Ovary (tissue), 9 donors: Measurements from ENCODE around the gene SOAT2. TPM values are rescaled to one million over a fixed set of nuclear protein-coding genes. Genes with fewer than 3 reads are reported as not detected.

ENCODE experiments used
- DNase-seq, 5 donors: peaks; one replicate each; pipeline ENCODE4 v3.0.0-alpha.2; 2019 to 2020
- H3K27ac ChIP-seq, 2 donors: fragments of 200-600 bp; one replicate each; pipeline versions ENCODE4 v1.5.1 to v1.8.0; 2019 to 2022
- H3K27me3 ChIP-seq: fragments of 200-600 bp; one replicate; pipeline ENCODE4 v1.8.0; 2022
- H3K36me3 ChIP-seq: fragments of 200-600 bp; sonication (generic); one replicate; pipeline ENCODE4 v1.5.1; 2019
- H3K4me1 ChIP-seq: one replicate; pipeline ENCODE4 v1.8.1; 2013; ENCODE audit warnings: mild to moderate bottlenecking, moderate library complexity; ENCODE audit not compliant: insufficient read depth
- H3K4me3 ChIP-seq: fragments of 200-600 bp; sonication (generic); one replicate; pipeline ENCODE4 v1.5.1; 2017
- H3K9me3 ChIP-seq, 2 donors: fragments of 200-600 bp in 1 of 2; sonication (generic) in 1 of 2; one replicate each; pipeline versions ENCODE4 v1.5.1 to v1.8.1; 2013 to 2019; ENCODE audit warnings: mild to moderate bottlenecking in 1 of 2, moderate library complexity in 1 of 2
- EP300 ChIP-seq: sonication (generic); formaldehyde crosslinking; IDR thresholded peaks from one replicate; pipeline ENCODE4 v1.6.1; 2017; ENCODE audit warnings: antibody characterized with exemption
- POLR2A ChIP-seq: fragments of 450-650 bp; IDR thresholded peaks from one replicate; pipeline ENCODE4 v1.6.1; 2017; ENCODE audit warnings: antibody characterized with exemption, mild to moderate bottlenecking, moderate library complexity
- WGBS, 3 donors: extraction: QIAGEN DNeasy Blood & Tissue Kit in 1 of 3; methylation state at CpG; one replicate each; pipeline versions ENCODE4 v1.1.5 to v1.1.7; 2013 to 2017; 5-methylcytosine and 5-hydroxymethylcytosine counted together
- intact Hi-C, 4 donors: fragments of 100-400 bp; cut with DNase I; formaldehyde crosslinking; loops; one replicate each; pipeline versions ENCODE4 v1.11.0 to v1.15.1; 2022 to 2023
- polyA plus RNA-seq, 2 donors: library from polyadenylated mRNA; stranded (reverse); fragments of 200-250 nt in 1 of 2; fragments of 350-450 nt in 1 of 2; fragmentation: Illumina TruSeq in 1 of 2; extraction: RNeasy Lipid Tissue Mini Kit (QIAGEN cat#74804) in 1 of 2; gene quantifications; one replicate each; pipeline ENCODE4 v1.2.3, GENCODE V29; 2013 to 2014
- total RNA-seq, 7 donors: library from RNA; depleted of rRNA in 2 of 7; stranded (reverse); fragments of >200 nt in 2 of 7; fragmentation: NEBNext Ultra II Directional in 3 of 7; extraction: Animal tissue kit (Norgen Biotek cat#: 25700) in 3 of 7; gene quantifications; one replicate each; pipeline versions ENCODE4 v1.1.0 to v1.2.4, GENCODE V29; 2016 to 2023
- TF ChIP-seq, protein P1 (sequence below), 3 donors: fragments of 450-650 bp in 2 of 3; fragments of 200-600 bp in 1 of 3; IDR thresholded peaks; one replicate each; pipeline versions ENCODE4 v1.5.1 to v1.8.0; 2016 to 2022; ENCODE audit warnings: antibody characterized with exemption in 3 of 3, mild to moderate bottlenecking in 1 of 3
- donor health status: DM: no; HTN: no; CAD: no; lungs with moderate emphysema.
- donor health status: DM: no; HTN: no; CAD: no.
- donor health status: Bipolar disorder and iron deficiency.
- donor health status: DM: yes; HTN: yes; CAD: no.
- donor health status: DM: no; HTN: no; CAD: no.
- donor health status: DM: yes; HTN: yes; CAD: no.

Gene SOAT2
- total and polyA plus RNA-seq, 9 donors: 0.07 to 0.72 (median 0.28) TPM; not detected in 4

DNA sequence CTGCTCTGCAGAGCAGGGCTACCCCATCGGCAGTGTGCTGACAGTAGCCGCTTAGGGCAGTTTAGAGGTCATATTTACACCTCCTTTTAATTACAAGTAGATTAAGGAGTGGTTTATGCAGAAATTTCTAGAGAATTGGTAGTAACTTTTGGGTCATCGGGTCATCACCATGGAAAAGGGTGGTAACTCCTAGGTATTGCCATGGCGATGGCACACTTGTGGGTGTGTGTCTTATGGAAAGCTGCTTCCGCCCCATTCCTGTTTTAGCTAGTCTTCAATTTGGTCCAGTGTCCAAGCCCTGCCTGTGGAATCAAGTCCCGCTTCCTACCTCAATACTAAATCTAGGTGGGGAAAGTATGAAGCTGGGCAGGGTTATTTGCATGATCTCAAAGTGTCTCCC lies 47.8 kb downstream of the SOAT2 start:
- TF ChIP-seq, protein P1, sequence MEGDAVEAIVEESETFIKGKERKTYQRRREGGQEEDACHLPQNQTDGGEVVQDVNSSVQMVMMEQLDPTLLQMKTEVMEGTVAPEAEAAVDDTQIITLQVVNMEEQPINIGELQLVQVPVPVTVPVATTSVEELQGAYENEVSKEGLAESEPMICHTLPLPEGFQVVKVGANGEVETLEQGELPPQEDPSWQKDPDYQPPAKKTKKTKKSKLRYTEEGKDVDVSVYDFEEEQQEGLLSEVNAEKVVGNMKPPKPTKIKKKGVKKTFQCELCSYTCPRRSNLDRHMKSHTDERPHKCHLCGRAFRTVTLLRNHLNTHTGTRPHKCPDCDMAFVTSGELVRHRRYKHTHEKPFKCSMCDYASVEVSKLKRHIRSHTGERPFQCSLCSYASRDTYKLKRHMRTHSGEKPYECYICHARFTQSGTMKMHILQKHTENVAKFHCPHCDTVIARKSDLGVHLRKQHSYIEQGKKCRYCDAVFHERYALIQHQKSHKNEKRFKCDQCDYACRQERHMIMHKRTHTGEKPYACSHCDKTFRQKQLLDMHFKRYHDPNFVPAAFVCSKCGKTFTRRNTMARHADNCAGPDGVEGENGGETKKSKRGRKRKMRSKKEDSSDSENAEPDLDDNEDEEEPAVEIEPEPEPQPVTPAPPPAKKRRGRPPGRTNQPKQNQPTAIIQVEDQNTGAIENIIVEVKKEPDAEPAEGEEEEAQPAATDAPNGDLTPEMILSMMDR (IDR thresholded peaks at IDR 0.05): no peak
- TF ChIP-seq EP300 (no peak), POLR2A (no peak)
- whole genome bisulfite sequencing, 3 donors: 87 to 89% (median 88%) methylated on average over 6 of the region's 6 CpGs

DNA sequence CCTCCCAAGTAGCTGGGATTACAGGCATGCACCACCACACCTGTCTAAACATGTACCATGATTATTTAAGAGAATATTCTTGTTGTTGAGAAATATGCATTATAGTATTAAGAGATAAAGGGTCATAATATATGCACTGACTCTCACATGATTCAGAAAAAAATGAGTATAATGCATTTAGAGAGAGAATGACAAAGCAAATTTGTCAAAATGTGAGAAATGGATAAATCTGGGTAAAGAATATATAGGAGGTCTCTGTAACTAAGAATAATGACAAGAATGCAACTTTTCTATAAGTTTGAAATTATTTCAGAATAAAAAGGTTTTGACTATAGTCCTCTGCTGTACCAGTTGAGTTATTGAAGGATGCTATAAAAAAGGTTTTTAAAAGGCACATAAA lies 49.1 kb downstream of the SOAT2 start:
- no peak overlapping the region for H3K27ac ChIP-seq
- no peaks in the 10 kb centered on the region for H3K9me3 ChIP-seq
- no peaks in the 10 kb centered on the region for H3K4me1 ChIP-seq
- no peaks in the 10 kb centered on the region for H3K27me3 ChIP-seq
- intact Hi-C loops: no loop called here
- H3K4me3 ChIP-seq: no peak overlapping the region
- DNase-seq: no peak
- TF ChIP-seq, protein P1 (IDR thresholded peaks at IDR 0.05): no peak
- TF ChIP-seq POLR2A (no peak), EP300 (no peak)
- H3K36me3 ChIP-seq: no peaks in the 10 kb centered on the region

More for the DNA sequence above, 47.8 kb downstream of the SOAT2 start:
- H3K4me1 ChIP-seq: no peaks in the 10 kb centered on the region
- intact Hi-C loops: no loop called here
- no peaks in the 10 kb centered on the region for H3K9me3 ChIP-seq
- no peaks in the 10 kb centered on the region for H3K27me3 ChIP-seq
- H3K36me3 ChIP-seq: no peaks in the 10 kb centered on the region
- H3K4me3 ChIP-seq: no peak overlapping the region
- no peak overlapping the region for H3K27ac ChIP-seq
- no peak for DNase-seq

DNA sequence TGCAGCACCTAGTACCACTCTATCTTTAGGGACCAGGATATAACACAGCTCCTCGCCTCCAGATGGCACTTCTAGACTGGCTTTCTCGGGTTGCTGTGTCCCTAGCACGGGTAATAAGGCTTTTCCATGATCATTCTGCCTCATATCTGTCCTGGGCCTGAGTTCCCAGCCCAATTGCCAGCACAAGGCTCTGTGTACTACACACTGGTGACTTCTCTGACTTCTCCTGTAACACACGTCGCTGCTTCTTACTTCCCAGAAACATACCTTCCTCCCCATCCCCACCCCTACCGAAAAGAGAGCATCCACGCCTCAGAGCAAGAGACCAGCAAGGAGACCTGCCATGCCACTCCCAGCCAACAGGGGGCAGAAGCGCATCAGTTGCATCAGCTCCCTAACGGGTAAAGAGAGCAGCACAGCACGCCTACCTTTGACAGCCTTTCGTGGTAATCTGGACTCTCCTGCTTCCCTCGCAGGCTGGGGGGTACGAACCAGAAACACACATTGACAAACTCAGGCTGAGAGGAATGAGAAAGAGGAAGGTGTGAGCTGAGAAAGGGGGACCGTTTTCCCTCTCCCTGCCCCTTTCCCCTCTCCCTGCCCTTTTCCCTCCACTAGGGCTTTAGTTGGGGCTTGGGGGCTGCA lies 56.0 kb downstream of the SOAT2 start:
- no peaks in the 10 kb centered on the region for H3K9me3 ChIP-seq
- no peaks in the 10 kb centered on the region for H3K36me3 ChIP-seq
- WGBS, 3 donors: 21 to 26% (median 23%) methylated on average over 14 of the region's 14 CpGs
- H3K27ac ChIP-seq: no peak overlapping the region
- TF ChIP-seq POLR2A: no peak
- TF ChIP-seq, protein P1 (IDR thresholded peaks at IDR 0.05): peak; percentile 76 to 90 (median 89)
- intact Hi-C loops: loop anchor here in 2 of 4 donors (5.0 kb wide), 1 partner anchor 38 kb away; no protein-coding TSS in a partner anchor
- no peaks in the 10 kb centered on the region for H3K27me3 ChIP-seq
- no peak overlapping the region for H3K4me3 ChIP-seq
- peak; percentile 67 to 88 (median 83) for DNase-seq
- H3K4me1 ChIP-seq: no peaks in the 10 kb centered on the region

DNA sequence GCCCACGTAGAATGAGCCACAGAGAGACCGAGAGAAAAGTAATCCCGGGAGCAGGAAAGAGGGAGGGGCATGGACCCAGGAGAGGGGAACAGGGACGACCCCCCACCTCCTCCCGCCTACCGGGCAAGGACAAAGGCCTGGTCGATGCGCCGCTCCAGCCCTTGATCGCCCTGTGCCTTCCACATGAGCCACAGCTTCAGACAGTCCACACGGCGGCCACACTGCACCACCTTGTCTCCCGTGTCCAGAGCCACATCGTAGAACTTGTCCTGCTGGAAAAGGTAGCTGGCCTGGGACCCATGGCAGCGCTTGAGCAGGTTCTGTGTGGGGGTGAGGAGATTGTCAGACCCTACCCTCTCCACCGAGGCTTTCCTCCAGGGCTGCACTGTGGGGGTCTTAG lies 56.7 kb downstream of the SOAT2 start:
- WGBS, 3 donors: 84 to 89% (median 84%) methylated on average over 16 of the region's 16 CpGs
- TF ChIP-seq POLR2A: no peak
- TF ChIP-seq, protein P1 (IDR thresholded peaks at IDR 0.05): no peak
- TF ChIP-seq EP300: no peak
- no peaks in the 10 kb centered on the region for H3K27me3 ChIP-seq
- H3K4me3 ChIP-seq: no peak overlapping the region
- no peaks in the 10 kb centered on the region for H3K36me3 ChIP-seq
- H3K27ac ChIP-seq: no peak overlapping the region
- H3K9me3 ChIP-seq: no peaks in the 10 kb centered on the region
- H3K4me1 ChIP-seq: no peaks in the 10 kb centered on the region
- intact Hi-C loops: loop anchor here in 3 of 4 donors (5.0 kb wide), 1 partner anchor 37 kb away; no protein-coding TSS in a partner anchor
- DNase-seq: no peak
